ENCODE results near the gene ABI3BP. TPM values are rescaled to one million over a fixed set of nuclear protein-coding genes. Genes with fewer than 3 reads are reported as not detected.

The ABI3BP gene
- total RNA-seq, 1 experiment from 2014 or later = 0.28 TPM

GRCh38 chr3:100708989-100709841 is 284.0 kb downstream of the ABI3BP start, which contains the start of gene TFG:
Gene TFG, plus strand, starts transcription at chr3:100709494. Its CDS starts 4,192 bp downstream, at chr3:100713686.
- no CpG with 5 or more reads among the region's 76 CpGs for WGBS (ENCODE audit: extremely low coverage, insufficient read length, low lambda C conversion rate)
- peaks cover 5% of the 10 kb centered on the region for H3K23me2 ChIP-seq (ENCODE audit: insufficient read length, low read depth, low read length, poor library complexity, severe bottlenecking)
- H3K9ac ChIP-seq (ENCODE audit: extremely low read depth, insufficient read length, low read length) = peak within 1 kb of the TSS; percentile 74
- no peak within 1 kb of the TSS; the same call in 1 of the 2 replicates for H3K4ac ChIP-seq (ENCODE audit: low read depth, low read length)
- H3K4me3 Mint-ChIP-seq = peak within 1 kb of the TSS; percentile 86 to 88
- no peak within 1 kb of the TSS for H2BK15ac ChIP-seq (ENCODE audit: low read depth, low read length)
- no peak within 1 kb of the TSS for H2BK12ac ChIP-seq (ENCODE audit: insufficient read length, low read depth, low read length)
- no peak within 1 kb of the TSS for H2BK5ac ChIP-seq (ENCODE audit: insufficient read length, low read length)
- H2AK5ac ChIP-seq (ENCODE audit: insufficient read length, low read length) = no peak within 1 kb of the TSS
- peaks cover 4% of the 10 kb centered on the region; the same call in 1 of the 2 replicates for H3K27me3 ChIP-seq (ENCODE audit: insufficient read depth, low read length)
- H3K36me3 Mint-ChIP-seq (ENCODE audit: insufficient read depth in 1 of 3, low read depth in 3 of 3) = peaks cover 9 to 25% (median 20%) of the 10 kb centered on the region in 3 experiments; a peak in 6 of 7 replicates
- peak; percentile 97 for DNase-seq
- H3K23ac ChIP-seq (ENCODE audit: insufficient read length, low read depth, low read length) = no peak within 1 kb of the TSS
- H3K79me1 ChIP-seq (ENCODE audit: insufficient read depth, low read depth, low read length, poor library complexity, severe bottlenecking) = no peaks in the 10 kb centered on the region
- H2BK120ac ChIP-seq (ENCODE audit: low read depth, low read length, poor library complexity, severe bottlenecking) = no peak within 1 kb of the TSS
- no peak within 1 kb of the TSS for H2AFZ ChIP-seq (ENCODE audit: low read length)
- H2BK20ac ChIP-seq (ENCODE audit: low read depth, low read length, poor library complexity, severe bottlenecking) = no peak within 1 kb of the TSS
- no peak for TF ChIP-seq CTCF (conservative IDR thresholded peaks at IDR 0.05)
- no peak within 1 kb of the TSS for H3K56ac ChIP-seq (ENCODE audit: insufficient read length, low read depth, low read length)
- H3K4me1 ChIP-seq (ENCODE audit: insufficient read depth, low read length) = no peaks in the 10 kb centered on the region
- H4K5ac ChIP-seq (ENCODE audit: insufficient read length, low read depth, low read length) = no peak within 1 kb of the TSS
- peaks cover 23% of the 10 kb centered on the region; the same call in 1 of the 2 replicates for H3K79me2 ChIP-seq (ENCODE audit: insufficient read depth, low read length)
- no peak within 1 kb of the TSS for H4K8ac ChIP-seq (replicated peaks; ENCODE audit: insufficient read length, low read depth, low read length)
- H4K91ac ChIP-seq (ENCODE audit: insufficient read length, low read depth, low read length) = no peak within 1 kb of the TSS
- no peak within 1 kb of the TSS for H3T11ph ChIP-seq (ENCODE audit: low read length)
- H3K27ac ChIP-seq (ENCODE audit: insufficient read length, low read depth, low read length) = peak within 1 kb of the TSS; percentile 0
- H3K27ac Mint-ChIP-seq = peak within 1 kb of the TSS; percentile 88 to 96 (median 95)
- H3K9me3 ChIP-seq (ENCODE audit: control insufficient read depth, low read depth, low read length) = no peaks in the 10 kb centered on the region
- peaks cover 2 to 6% of the 10 kb centered on the region in 2 experiments; a peak in 3 of 5 replicates for H3K9me3 Mint-ChIP-seq
- peaks cover 48% of the 10 kb centered on the region for H3K27me3 Mint-ChIP-seq (ENCODE audit: low read depth)
- H3K18ac ChIP-seq (ENCODE audit: insufficient read length, low read depth, low read length) = peak within 1 kb of the TSS; percentile 31
- no peaks in the 10 kb centered on the region for H4K20me1 ChIP-seq (ENCODE audit: control insufficient read depth, insufficient read depth, insufficient read length)
- H3K14ac ChIP-seq (ENCODE audit: insufficient read depth, low read length) = peak within 1 kb of the TSS; percentile 94
- peak within 1 kb of the TSS; percentile 89 for H3K4me2 ChIP-seq (ENCODE audit: insufficient read depth, insufficient read length, low read length)
- peaks cover 19 to 24% of the 10 kb centered on the region in 2 experiments for H3K4me1 Mint-ChIP-seq

All from H9 (cell line).